GM21526 (cell line): ENCODE measurements around the gene KHDC3L.

Experiments
- ATAC-seq: cut with Tn5 transposase; IDR thresholded peaks from one replicate; pipeline ENCODE4 v1.9.1; 2021; ENCODE audit warnings: moderate library complexity; ENCODE audit not compliant: unreplicated experiment, low FRiP score

The KHDC3L gene, protein sequence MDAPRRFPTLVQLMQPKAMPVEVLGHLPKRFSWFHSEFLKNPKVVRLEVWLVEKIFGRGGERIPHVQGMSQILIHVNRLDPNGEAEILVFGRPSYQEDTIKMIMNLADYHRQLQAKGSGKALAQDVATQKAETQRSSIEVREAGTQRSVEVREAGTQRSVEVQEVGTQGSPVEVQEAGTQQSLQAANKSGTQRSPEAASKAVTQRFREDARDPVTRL

GRCh38 chr6:73362358-73362757 lies at the start of gene KHDC3L:
Gene KHDC3L, plus strand, starts transcription at chr6:73362658. Its CDS starts 72 bp downstream, at chr6:73362730.
- ATAC-seq = no peak

DNA sequence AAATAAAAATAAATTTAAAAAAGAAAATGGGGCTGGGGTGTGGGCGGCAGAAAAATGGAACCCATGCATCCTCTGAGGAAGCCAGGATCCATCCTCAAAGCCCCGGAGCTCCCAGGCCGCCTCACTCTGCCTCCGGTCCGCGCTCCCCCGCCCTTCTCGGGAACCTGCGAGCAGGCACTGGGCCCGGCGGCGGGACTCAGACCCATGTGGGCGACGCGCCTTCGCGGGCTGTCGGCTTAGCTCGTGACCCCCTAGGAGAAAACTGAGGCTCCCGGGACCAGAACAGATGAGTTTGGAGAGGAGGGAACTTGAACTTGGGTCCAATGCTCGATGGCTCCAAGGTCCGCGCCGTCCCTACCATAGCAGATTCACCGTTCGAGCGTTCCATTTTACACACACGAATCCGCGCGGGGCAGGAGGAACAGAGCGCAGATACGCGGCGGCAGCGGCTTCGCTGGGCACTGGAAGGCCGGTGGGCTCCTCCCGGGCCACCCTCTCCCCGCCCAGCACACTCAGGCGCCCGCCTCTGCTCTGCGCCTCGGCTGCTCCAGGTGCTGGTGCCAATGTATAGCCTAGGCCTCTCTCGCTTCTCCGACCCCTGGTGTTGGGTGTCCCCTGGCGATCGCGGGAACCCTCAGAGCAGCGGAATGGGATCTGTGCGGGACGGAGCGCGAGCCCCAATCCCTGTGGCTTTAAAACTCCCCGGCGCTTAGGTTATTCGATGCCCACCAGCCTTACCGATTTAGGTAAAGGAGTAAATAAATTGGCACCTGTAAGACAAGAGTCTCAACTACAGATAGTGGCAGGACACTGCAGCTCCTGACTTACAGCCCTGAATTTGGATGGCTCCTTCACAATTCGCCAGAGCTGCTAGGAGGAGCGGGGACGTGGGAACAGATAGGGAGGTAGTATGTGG lies 47.6 kb upstream of the KHDC3L start:
- no peak for ATAC-seq

DNA sequence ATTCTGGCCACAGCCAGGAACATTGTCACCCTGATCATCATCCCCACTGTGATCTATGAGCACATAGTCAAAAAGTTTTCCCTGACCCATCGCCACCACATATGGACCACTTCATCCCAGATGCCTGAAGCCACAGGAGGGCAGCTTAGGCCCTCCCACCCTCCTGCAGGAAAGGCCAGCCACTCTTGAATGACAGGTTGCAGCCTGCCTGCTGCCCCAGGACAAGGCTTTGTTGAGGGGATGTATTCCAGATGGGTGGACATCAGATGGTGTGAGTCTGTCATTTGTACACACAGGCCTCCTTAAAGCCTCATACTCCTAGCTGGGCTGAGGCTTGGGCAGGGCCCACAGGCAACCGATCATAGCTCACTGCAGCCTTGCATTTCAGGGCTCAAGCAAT lies 39.1 kb upstream of the KHDC3L start:
- ATAC-seq = no peak

DNA sequence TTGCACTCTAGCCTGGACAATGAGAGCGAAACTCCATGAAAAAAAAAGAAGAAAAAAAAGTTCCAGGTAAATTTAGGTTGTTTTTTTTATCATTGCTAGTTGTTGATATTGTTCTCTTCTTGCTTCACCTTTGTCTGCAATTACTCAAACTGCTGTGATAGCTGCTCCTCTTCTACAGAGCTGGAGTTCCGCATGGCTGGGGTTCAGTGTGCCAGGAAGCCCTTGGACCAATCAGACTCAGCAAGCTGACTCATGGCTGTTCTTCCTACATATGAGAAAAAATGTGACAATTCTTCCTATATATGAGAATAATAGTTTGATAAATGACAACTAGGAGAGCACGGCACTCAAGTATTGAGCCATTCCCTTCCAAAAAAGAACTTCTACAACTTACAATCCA lies 36.8 kb upstream of the KHDC3L start:
- no peak for ATAC-seq

- ATAC-seq = no peak
These were observed 33.7 kb upstream of the KHDC3L start for GRCh38 chr6:73328790-73329189.

- no peak for ATAC-seq
These were observed 33.3 kb upstream of the KHDC3L start for GRCh38 chr6:73329201-73329600.

DNA sequence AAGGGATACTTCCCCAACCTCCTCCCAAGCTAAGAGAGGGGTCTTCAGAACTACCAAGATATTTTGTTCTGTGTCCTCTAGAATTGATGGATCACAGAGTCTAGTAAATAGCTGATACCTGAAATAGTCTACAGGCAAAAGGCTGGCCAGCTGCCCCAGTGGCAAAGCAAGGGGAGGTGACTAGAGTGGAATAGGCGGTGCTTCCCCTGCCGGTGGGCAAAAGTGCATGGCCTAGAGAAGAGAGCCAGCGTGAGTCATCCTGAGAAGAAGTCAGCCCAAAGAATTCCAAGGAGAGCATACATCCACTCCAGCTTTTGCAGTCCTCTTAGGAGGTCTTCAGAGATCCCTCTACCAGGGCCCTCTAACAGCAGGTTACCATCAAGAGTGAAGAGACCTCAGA lies 23.1 kb upstream of the KHDC3L start:
- ATAC-seq = no peak

GRCh38 chr6:73340048-73340447 lies 22.4 kb upstream of the KHDC3L start:
- ATAC-seq = no peak

- ATAC-seq = no peak
These were observed 21.1 kb upstream of the KHDC3L start for GRCh38 chr6:73341335-73341734.

DNA sequence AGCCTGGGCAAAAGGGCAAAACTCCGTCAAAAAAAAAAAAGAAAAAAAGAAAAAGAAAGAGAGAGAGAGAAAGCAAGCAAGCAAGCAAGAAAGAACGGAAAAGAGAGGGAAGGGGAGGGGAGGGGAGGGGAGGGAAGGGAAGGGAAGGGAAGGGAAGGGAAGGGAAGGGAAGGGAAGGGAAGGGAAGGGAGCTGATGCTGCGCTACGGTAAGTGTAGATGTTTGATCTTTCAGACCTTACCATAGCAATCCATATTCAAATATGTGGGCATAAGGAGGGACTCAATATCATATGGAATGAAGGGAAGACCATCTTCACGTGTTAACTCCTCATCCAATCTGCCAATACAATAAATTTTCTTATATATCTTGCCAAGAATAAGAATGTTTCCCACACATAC lies 20.3 kb upstream of the KHDC3L start:
- no peak for ATAC-seq

- no peak for ATAC-seq
These were observed 19.3 kb upstream of the KHDC3L start for GRCh38 chr6:73343164-73343563.

GRCh38 chr6:73348550-73349204 lies 13.8 kb upstream of the KHDC3L start:
- no peak for ATAC-seq

DNA sequence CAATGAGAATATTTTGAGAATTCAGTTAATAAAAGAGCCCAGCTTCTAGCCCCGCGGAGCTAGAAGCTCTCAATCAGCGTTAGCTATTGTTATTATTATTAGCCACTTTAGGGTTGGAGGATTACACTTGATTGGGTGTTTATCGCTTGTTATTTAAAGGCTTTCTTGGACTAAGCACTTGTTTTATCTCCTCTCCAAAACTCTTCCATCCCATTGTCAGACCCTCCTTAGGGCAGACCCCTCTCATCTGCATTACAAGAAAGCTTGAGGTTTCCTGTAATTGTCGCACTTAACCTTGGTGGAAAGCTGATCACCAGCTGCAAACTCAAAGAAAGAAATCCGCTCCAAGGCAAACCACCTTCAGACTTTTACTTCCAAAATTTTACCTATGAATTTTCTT lies 13.1 kb upstream of the KHDC3L start:
- ATAC-seq = no peak

- no peak for ATAC-seq
These were observed 8.5 kb upstream of the KHDC3L start, which contains the start of gene DPPA5 for GRCh38 chr6:73353636-73354593. Gene DPPA5, minus strand, starts transcription at chr6:73354276. Its CDS starts 51 bp downstream, at chr6:73354225.

GRCh38 chr6:73362869-73363536 lies 545 bp downstream of the KHDC3L start:
- no peak for ATAC-seq

DNA sequence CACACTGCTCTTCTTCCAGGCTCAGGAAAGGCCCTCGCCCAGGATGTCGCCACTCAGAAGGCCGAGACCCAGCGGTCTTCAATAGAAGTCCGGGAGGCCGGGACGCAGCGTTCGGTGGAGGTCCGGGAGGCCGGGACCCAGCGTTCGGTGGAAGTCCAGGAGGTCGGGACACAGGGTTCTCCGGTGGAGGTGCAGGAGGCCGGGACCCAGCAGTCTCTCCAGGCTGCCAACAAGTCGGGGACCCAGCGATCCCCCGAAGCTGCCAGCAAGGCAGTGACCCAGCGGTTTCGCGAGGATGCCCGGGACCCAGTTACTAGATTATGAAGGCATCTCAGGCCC lies 1.0 kb downstream of the KHDC3L start:
- ATAC-seq = no peak

DNA sequence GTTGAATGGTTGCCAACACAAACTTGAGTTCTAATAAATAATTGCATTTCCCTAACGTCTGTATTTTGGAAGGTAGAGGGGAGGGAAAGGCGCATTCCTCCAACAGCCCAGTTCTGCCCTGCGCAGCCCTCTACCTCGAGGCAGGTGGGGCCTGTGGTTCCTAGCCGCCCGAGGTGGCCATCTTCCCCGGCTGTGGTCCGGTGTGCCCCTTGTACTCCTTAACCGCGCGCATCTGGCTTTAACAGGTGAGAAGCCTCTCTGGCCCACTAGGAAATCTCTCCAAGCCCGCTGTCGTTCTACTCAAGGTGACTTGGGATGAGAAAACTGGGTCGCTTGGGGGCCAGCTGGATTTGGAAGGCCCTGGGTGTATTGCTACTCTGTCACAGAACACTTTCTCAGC lies 1.7 kb downstream of the KHDC3L start:
- ATAC-seq = no peak

DNA sequence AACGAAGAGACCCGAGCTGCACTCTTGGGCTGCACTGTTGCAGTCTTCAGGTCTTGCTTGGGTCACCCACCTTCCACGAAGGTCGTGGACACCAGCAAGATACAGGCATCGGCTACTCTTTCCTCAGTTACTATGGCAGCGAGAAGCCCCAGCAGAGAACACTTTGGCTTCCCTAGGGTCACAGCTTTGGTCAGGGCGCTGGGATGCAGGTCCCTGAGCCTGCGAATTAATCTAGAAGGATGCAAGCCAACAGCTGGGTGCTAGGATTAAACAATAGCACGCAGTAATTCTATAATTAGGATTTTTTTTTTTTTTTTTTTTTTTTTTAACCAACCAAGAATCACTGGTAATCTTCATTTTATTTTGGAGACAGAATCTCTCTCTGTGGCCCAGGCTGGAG lies 2.1 kb downstream of the KHDC3L start:
- no peak for ATAC-seq

DNA sequence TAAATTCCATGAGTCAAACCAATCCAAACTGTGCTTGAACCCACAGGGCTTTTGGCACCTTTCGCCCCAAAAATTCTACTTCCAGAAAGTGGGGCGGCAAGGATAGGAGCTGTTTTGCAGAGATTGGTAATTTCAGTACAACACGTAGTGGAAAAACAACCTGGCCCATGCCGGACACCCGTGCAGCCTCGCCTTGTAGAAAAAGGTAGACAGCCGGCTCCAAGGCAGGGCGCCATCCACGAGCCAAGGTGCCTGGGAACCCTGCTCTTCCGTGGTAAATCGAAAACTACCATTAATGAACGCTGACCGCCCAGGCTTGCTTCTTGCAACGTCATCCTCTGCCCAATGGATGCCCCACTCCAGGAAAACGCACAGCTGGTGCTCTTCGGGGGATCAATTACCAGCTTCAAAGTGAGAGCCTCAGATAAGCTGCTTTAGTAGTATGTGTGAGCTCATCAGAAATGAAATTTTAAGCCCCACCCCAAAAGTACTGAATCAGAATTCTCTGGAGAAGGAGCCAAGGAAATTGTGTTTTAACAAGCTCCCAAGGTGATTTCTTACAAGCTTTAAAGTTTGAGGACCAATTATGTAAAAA lies 5.4 kb downstream of the KHDC3L start:
- ATAC-seq = no peak
